Measurements from ENCODE around the gene PUS10. TPM values are rescaled to one million over a fixed set of nuclear protein-coding genes. Genes with fewer than 3 reads are reported as not detected.
"Not testable (repeated sequence)": the region's sequence is repeated elsewhere in the genome, so short reads cannot be mapped to it uniquely, and the experiment has no call there.

Gene PUS10
- total RNA-seq, 4 donors from 2014 or later, result 3.8 to 26.4 (median 12.1) TPM

- in situ Hi-C loops (cut with MboI; ENCODE audit: low pct_ligation_motif_present in 1 of 4, low pct_unique_long_range_greater_than_20kb in 1 of 4, low sequenced_read_pairs in 3 of 4), result no loop called here
- Histone ChIP-seq H3K4me1 (peaks cover 0 to 5% (median 0%) of the 10 kb centered on the region in 4 donors), H3K9me3 (no peaks in the 10 kb centered on the region), H3K4me3 (no peak overlapping the region), H3K27ac (peak overlapping the region in 3 of 4 donors; percentile 34 to 42 (median 38)), H3K27me3 (no peaks in the 10 kb centered on the region), H3K36me3 (no peaks in the 10 kb centered on the region)
- DNase-seq, result no peak
- WGBS, 2 donors (ENCODE audit: low coverage in 1 of 2), result 61 to 72% methylated on average over 2 of the region's 2 CpGs
- intact Hi-C loops (cut with DNase I; ENCODE audit: low total_unique reads), result no loop called here
- no peak for TF ChIP-seq POLR2AphosphoS5 (IDR thresholded peaks at IDR 0.05)
- no peak for TF ChIP-seq POLR2A (IDR thresholded peaks at IDR 0.05)
- no peak for TF ChIP-seq EP300 (IDR thresholded peaks at IDR 0.05; ENCODE audit: low read depth)
- no peak for TF ChIP-seq CTCF (IDR thresholded peaks at IDR 0.05)
Observed at GRCh38 chr2:60934165-60934722, 83.8 kb downstream of the PUS10 start.

GRCh38 chr2:60932954-60933353 lies 85.1 kb downstream of the PUS10 start:
- no peak overlapping the region for H3K4me3 ChIP-seq
- in situ Hi-C loops (cut with MboI; ENCODE audit: low pct_ligation_motif_present in 1 of 4, low pct_unique_long_range_greater_than_20kb in 1 of 4, low sequenced_read_pairs in 3 of 4) (no loop called here), intact Hi-C loops (cut with DNase I; ENCODE audit: low total_unique reads) (no loop called here)
- H3K27me3 ChIP-seq, result no peaks in the 10 kb centered on the region
- no peaks in the 10 kb centered on the region for H3K36me3 ChIP-seq
- TF ChIP-seq CTCF (IDR thresholded peaks at IDR 0.05), result no peak
- no peak for TF ChIP-seq POLR2A (IDR thresholded peaks at IDR 0.05)
- TF ChIP-seq POLR2AphosphoS5 (IDR thresholded peaks at IDR 0.05), result no peak
- TF ChIP-seq EP300 (IDR thresholded peaks at IDR 0.05; ENCODE audit: low read depth), result no peak
- DNase-seq, result no peak
- no peaks in the 10 kb centered on the region for H3K9me3 ChIP-seq
- WGBS, 2 donors (ENCODE audit: low coverage in 1 of 2), result 91 to 95% methylated on average over 3 of the region's 3 CpGs
- H3K4me1 ChIP-seq, result peaks cover 0 to 5% (median 0%) of the 10 kb centered on the region in 4 donors
- H3K27ac ChIP-seq, result no peak overlapping the region

GRCh38 chr2:60932061-60932460 lies 86.0 kb downstream of the PUS10 start:
- intact Hi-C loops (cut with DNase I; ENCODE audit: low total_unique reads); H3K27ac ChIP-seq; H3K36me3 ChIP-seq; in situ Hi-C loops (cut with MboI; ENCODE audit: low pct_ligation_motif_present in 1 of 4, low pct_unique_long_range_greater_than_20kb in 1 of 4, low sequenced_read_pairs in 3 of 4); H3K9me3 ChIP-seq; H3K27me3 ChIP-seq; H3K4me3 ChIP-seq; DNase-seq; H3K4me1 ChIP-seq: not testable (repeated sequence)
- WGBS, 2 donors (ENCODE audit: low coverage in 1 of 2), result 93 to 98% methylated on average over 5 of the region's 5 CpGs

- intact Hi-C loops (cut with DNase I; ENCODE audit: low total_unique reads), result no loop called here
- no peak for DNase-seq
Observed at GRCh38 chr2:60926741-60927552, 91.1 kb downstream of the PUS10 start.

More at GRCh38 chr2:60926741-60927552, 91.1 kb downstream of the PUS10 start:
- Histone ChIP-seq H3K36me3 (peaks cover 0 to 21% (median 8%) of the 10 kb centered on the region in 4 donors), H3K9me3 (no peaks in the 10 kb centered on the region), H3K4me1 (peaks cover 0 to 6% (median 0%) of the 10 kb centered on the region in 4 donors), H3K27ac (peak overlapping the region in 1 of 4 donors; percentile 15), H3K27me3 (no peaks in the 10 kb centered on the region), H3K4me3 (no peak overlapping the region)
- 82 to 92% methylated on average over 3 of the region's 3 CpGs for WGBS, 2 donors (ENCODE audit: low coverage in 1 of 2)
- TF ChIP-seq EP300 (IDR thresholded peaks at IDR 0.05; ENCODE audit: low read depth) (no peak), POLR2A (IDR thresholded peaks at IDR 0.05) (no peak), POLR2AphosphoS5 (IDR thresholded peaks at IDR 0.05) (no peak), CTCF (IDR thresholded peaks at IDR 0.05) (no peak)
- in situ Hi-C loops (cut with MboI; ENCODE audit: low pct_ligation_motif_present in 1 of 4, low pct_unique_long_range_greater_than_20kb in 1 of 4, low sequenced_read_pairs in 3 of 4), result no loop called here
